ENCODE data around the gene MAGI1.

The MAGI1 gene

DNA sequence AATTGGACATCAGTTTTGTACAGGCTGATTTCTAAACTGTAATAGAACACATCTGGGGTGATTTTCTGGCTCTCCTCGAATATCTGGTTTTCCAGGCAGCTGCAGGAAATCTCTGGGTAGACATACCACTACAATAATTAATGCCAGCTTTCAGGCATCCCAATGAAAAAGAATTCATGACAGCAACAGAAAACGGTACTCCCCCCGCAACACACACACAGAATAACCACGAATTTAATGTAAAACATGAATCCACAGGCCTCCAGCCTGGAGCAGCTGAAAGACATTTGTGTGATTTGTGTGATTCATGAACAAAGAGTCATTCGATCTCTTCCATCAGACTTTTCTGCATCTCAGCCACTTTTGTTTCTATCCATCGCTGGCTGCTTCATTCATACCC is 262.2 kb downstream of the MAGI1 start:
- Histone ChIP-seq H3K56ac (ENCODE audit: low read length) (no peak overlapping the region), H2BK15ac (replicated peaks; ENCODE audit: low read depth) (no peak overlapping the region), H3K36me3 (ENCODE audit: control insufficient read depth, insufficient read depth, low read length) (no peaks in the 10 kb centered on the region), H2BK120ac (ENCODE audit: low read depth, low read length) (no peak overlapping the region), H3K18ac (ENCODE audit: low read length) (no peak overlapping the region), H3K4me2 (ENCODE audit: low read length) (no peak overlapping the region), H3K23ac (ENCODE audit: low read length) (no peak overlapping the region), H3K27me3 (ENCODE audit: insufficient read depth, low read length, poor library complexity) (no peaks in the 10 kb centered on the region), H3K4me3 (ENCODE audit: low read length) (no peak overlapping the region), H4K8ac (ENCODE audit: low read depth, low read length) (no peak overlapping the region), H3K4me1 (ENCODE audit: control insufficient read depth, low read depth, low read length) (no peaks in the 10 kb centered on the region), H2BK5ac (ENCODE audit: low read length) (no peak overlapping the region), H3K27ac (ENCODE audit: low read depth, low read length) (no peak overlapping the region), H3K79me2 (ENCODE audit: control insufficient read depth, insufficient read depth, low read length) (no peaks in the 10 kb centered on the region), H2AK5ac (ENCODE audit: low read length) (no peak overlapping the region), H3K79me1 (ENCODE audit: low read length) (peaks cover 2% of the 10 kb centered on the region), H3K4ac (ENCODE audit: low read depth, low read length) (no peak overlapping the region), H3K9ac (ENCODE audit: low read length) (no peak overlapping the region), H4K5ac (ENCODE audit: low read length) (no peak overlapping the region)
- whole genome bisulfite sequencing (ENCODE audit: extremely low coverage, insufficient coverage, low lambda C conversion rate): no CpG with 5 or more reads among the region's 6 CpGs
- no peak for DNase-seq

DNA sequence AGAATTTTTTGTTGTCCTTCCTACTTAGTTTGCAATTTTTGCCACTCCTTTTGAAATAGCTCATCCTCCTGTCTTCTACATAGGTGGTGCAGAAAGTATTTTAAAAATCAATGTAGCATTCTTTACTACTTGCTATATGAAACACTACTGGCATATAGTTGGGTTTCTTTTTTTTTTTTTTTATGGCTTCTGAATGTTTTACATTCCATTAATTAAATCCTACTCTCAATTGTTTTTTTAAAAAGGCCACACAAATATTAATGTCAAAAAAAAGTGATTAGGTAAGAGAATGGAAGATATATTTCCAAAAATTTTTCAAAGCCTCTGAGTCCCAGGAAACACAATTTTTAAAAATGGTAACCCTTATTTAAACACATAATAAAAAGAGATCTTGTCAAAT is 262.6 kb downstream of the MAGI1 start:
- Histone ChIP-seq H2BK15ac (replicated peaks; ENCODE audit: low read depth) (no peak overlapping the region), H3K23ac (ENCODE audit: low read length) (no peak overlapping the region), H3K4me3 (ENCODE audit: low read length) (no peak overlapping the region), H3K79me1 (ENCODE audit: low read length) (peaks cover 2% of the 10 kb centered on the region), H4K8ac (ENCODE audit: low read depth, low read length) (no peak overlapping the region), H2AK5ac (ENCODE audit: low read length) (no peak overlapping the region), H3K4me1 (ENCODE audit: control insufficient read depth, low read depth, low read length) (no peaks in the 10 kb centered on the region), H3K27me3 (ENCODE audit: insufficient read depth, low read length, poor library complexity) (no peaks in the 10 kb centered on the region), H3K4me2 (ENCODE audit: low read length) (no peak overlapping the region), H3K27ac (ENCODE audit: low read depth, low read length) (no peak overlapping the region), H2BK120ac (ENCODE audit: low read depth, low read length) (no peak overlapping the region), H4K5ac (ENCODE audit: low read length) (no peak overlapping the region), H3K56ac (ENCODE audit: low read length) (no peak overlapping the region), H2BK5ac (ENCODE audit: low read length) (no peak overlapping the region), H3K9ac (ENCODE audit: low read length) (no peak overlapping the region), H3K79me2 (ENCODE audit: control insufficient read depth, insufficient read depth, low read length) (no peaks in the 10 kb centered on the region), H3K36me3 (ENCODE audit: control insufficient read depth, insufficient read depth, low read length) (no peaks in the 10 kb centered on the region), H3K4ac (ENCODE audit: low read depth, low read length) (no peak overlapping the region), H3K18ac (ENCODE audit: low read length) (no peak overlapping the region)
- DNase-seq: no peak

DNA sequence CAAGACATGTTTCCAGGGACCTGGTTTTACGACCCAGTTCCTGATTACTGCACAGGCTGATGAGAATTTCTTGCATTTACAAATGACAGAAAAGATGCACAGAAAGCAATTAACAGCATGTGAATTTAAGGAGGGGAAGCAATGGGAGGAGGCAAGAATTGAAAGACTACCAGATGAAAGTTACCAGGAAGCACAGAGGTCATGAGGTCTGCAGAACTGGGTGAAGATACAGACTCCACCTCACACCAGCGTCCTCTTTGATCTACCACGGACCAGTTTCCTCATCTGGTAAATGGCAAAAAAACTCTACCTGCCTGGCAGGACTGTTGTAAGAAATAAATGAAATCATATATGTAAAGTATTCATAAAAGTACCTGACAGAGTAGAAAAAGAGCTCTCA is 266.0 kb downstream of the MAGI1 start:
- H3K4ac ChIP-seq (ENCODE audit: low read depth, low read length): no peak overlapping the region
- no peak overlapping the region for H4K8ac ChIP-seq (ENCODE audit: low read depth, low read length)
- no peak overlapping the region for H3K23ac ChIP-seq (ENCODE audit: low read length)
- no peaks in the 10 kb centered on the region for H3K79me2 ChIP-seq (ENCODE audit: control insufficient read depth, insufficient read depth, low read length)
- no CpG with 5 or more reads among the region's 3 CpGs for WGBS (ENCODE audit: extremely low coverage, insufficient coverage, low lambda C conversion rate)
- no peaks in the 10 kb centered on the region for H3K4me1 ChIP-seq (ENCODE audit: control insufficient read depth, low read depth, low read length)
- H3K18ac ChIP-seq (ENCODE audit: low read length): no peak overlapping the region
- DNase-seq: no peak
- H3K4me3 ChIP-seq (ENCODE audit: low read length): no peak overlapping the region
- no peak overlapping the region for H3K4me2 ChIP-seq (ENCODE audit: low read length)
- H3K56ac ChIP-seq (ENCODE audit: low read length): no peak overlapping the region
- H3K9ac ChIP-seq (ENCODE audit: low read length): no peak overlapping the region
- H3K79me1 ChIP-seq (ENCODE audit: low read length): peaks cover 3% of the 10 kb centered on the region
- no peak overlapping the region for H2BK15ac ChIP-seq (replicated peaks; ENCODE audit: low read depth)
- no peak overlapping the region for H3K27ac ChIP-seq (ENCODE audit: low read depth, low read length)
- H2AK5ac ChIP-seq (ENCODE audit: low read length): no peak overlapping the region
- H4K5ac ChIP-seq (ENCODE audit: low read length): no peak overlapping the region
- no peaks in the 10 kb centered on the region for H3K27me3 ChIP-seq (ENCODE audit: insufficient read depth, low read length, poor library complexity)
- H2BK5ac ChIP-seq (ENCODE audit: low read length): no peak overlapping the region
- no peaks in the 10 kb centered on the region for H3K36me3 ChIP-seq (ENCODE audit: control insufficient read depth, insufficient read depth, low read length)
- H2BK120ac ChIP-seq (ENCODE audit: low read depth, low read length): no peak overlapping the region

DNA sequence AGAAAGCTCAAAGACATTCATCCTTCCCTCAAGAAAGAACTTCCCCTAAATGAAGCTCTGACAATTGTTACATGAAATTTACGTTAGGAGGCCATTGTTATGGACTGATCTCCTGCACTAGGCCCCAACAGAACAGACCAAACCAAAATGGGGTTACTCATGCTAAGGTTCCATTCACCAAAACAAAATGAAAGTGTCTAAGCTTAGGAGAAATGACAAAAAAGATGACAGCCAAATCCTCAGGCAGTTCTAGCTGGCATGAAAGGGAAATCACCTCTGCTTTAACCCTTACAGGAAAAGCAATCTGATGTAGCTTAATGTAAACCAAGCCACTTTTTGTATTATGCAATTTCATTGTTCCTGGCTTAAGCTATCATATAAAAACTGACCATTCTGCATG is 271.2 kb downstream of the MAGI1 start:
- Histone ChIP-seq H3K4me3 (ENCODE audit: low read length) (no peak overlapping the region), H4K8ac (ENCODE audit: low read depth, low read length) (no peak overlapping the region), H3K4me1 (ENCODE audit: control insufficient read depth, low read depth, low read length) (no peaks in the 10 kb centered on the region), H2BK15ac (replicated peaks; ENCODE audit: low read depth) (no peak overlapping the region), H2BK5ac (ENCODE audit: low read length) (no peak overlapping the region), H3K36me3 (ENCODE audit: control insufficient read depth, insufficient read depth, low read length) (no peaks in the 10 kb centered on the region), H3K56ac (ENCODE audit: low read length) (no peak overlapping the region), H4K5ac (ENCODE audit: low read length) (no peak overlapping the region), H3K18ac (ENCODE audit: low read length) (no peak overlapping the region), H3K79me1 (ENCODE audit: low read length) (peaks cover 2% of the 10 kb centered on the region), H3K9ac (ENCODE audit: low read length) (no peak overlapping the region), H3K27ac (ENCODE audit: low read depth, low read length) (no peak overlapping the region), H3K79me2 (ENCODE audit: control insufficient read depth, insufficient read depth, low read length) (no peaks in the 10 kb centered on the region), H2BK120ac (ENCODE audit: low read depth, low read length) (no peak overlapping the region), H2AK5ac (ENCODE audit: low read length) (no peak overlapping the region), H3K27me3 (ENCODE audit: insufficient read depth, low read length, poor library complexity) (no peaks in the 10 kb centered on the region), H3K23ac (ENCODE audit: low read length) (no peak overlapping the region), H3K4ac (ENCODE audit: low read depth, low read length) (no peak overlapping the region), H3K4me2 (ENCODE audit: low read length) (no peak overlapping the region)
- DNase-seq: no peak
- WGBS (ENCODE audit: extremely low coverage, insufficient coverage, low lambda C conversion rate): no CpG with 5 or more reads among the region's 1 CpG

DNA sequence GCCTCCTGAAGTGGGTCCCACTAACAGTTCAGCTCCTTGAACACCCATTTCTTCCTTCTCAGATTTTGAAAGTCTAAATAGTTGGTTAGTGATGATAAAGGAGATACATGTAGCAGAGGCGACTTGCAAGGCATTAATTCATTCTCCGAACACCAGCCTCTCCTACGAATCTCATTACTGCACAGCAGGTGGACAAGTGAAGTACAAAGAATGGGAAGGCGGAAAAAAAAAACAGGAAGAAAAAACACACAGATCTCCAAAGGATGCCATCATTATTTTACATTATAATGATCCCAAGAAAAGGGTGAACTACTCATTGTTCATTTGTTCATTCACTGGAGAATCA is 276.5 kb downstream of the MAGI1 start:
- Histone ChIP-seq H2BK5ac (ENCODE audit: low read length) (no peak overlapping the region), H3K27me3 (ENCODE audit: insufficient read depth, low read length, poor library complexity) (no peaks in the 10 kb centered on the region), H3K18ac (ENCODE audit: low read length) (no peak overlapping the region), H4K5ac (ENCODE audit: low read length) (no peak overlapping the region), H3K56ac (ENCODE audit: low read length) (no peak overlapping the region), H2AK5ac (ENCODE audit: low read length) (no peak overlapping the region), H3K79me2 (ENCODE audit: control insufficient read depth, insufficient read depth, low read length) (no peaks in the 10 kb centered on the region), H3K4me1 (ENCODE audit: control insufficient read depth, low read depth, low read length) (peaks cover 2% of the 10 kb centered on the region), H3K4me3 (ENCODE audit: low read length) (no peak overlapping the region), H4K8ac (ENCODE audit: low read depth, low read length) (no peak overlapping the region), H3K27ac (ENCODE audit: low read depth, low read length) (no peak overlapping the region), H3K4ac (ENCODE audit: low read depth, low read length) (no peak overlapping the region), H2BK120ac (ENCODE audit: low read depth, low read length) (no peak overlapping the region), H3K23ac (ENCODE audit: low read length) (no peak overlapping the region), H3K4me2 (ENCODE audit: low read length) (no peak overlapping the region), H3K79me1 (ENCODE audit: low read length) (no peaks in the 10 kb centered on the region), H2BK15ac (replicated peaks; ENCODE audit: low read depth) (no peak overlapping the region), H3K36me3 (ENCODE audit: control insufficient read depth, insufficient read depth, low read length) (no peaks in the 10 kb centered on the region), H3K9ac (ENCODE audit: low read length) (no peak overlapping the region)
- no peak for DNase-seq
- no CpG with 5 or more reads among the region's 4 CpGs for WGBS (ENCODE audit: extremely low coverage, insufficient coverage, low lambda C conversion rate)

DNA sequence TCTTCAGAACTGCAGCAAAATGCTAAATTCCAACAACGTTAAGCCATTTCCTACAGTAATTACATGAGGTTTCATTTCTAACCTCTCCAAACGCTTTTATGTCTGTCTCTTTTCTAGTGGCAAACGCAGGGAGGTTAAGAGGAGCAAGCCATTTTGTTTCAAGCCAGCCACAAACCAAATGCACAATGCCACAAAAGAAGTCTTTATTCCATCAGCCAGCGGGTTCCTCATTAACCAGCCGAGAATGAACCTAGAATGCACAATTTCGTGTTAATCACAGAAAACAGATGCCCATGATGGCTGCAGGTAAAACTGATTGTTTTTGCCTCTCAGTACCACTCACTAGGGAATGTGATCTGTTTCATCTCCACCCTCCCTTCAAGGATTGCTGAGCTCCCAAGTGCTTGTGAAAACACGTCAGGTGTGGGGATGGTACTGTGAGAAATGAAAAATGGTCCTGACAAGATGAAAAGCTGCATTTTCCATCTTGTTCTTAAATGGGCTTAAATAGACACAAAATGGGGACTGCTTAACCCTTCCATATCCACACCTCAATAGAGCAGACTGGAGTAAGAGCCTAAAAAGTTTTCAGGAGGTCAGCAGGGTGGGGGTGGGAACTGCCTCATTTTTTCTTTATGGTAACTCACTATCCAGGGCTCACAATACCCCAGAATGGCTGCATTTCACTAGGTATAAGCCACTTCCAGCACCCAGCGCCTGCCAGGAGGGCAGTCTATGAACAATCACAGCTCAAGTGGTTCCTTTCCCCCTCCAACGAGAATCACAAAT is 277.1 kb downstream of the MAGI1 start:
- H3K27ac ChIP-seq (ENCODE audit: low read depth, low read length): no peak overlapping the region

More for the DNA sequence above, 277.1 kb downstream of the MAGI1 start:
- Histone ChIP-seq H2AK5ac (ENCODE audit: low read length) (no peak overlapping the region), H3K4me1 (ENCODE audit: control insufficient read depth, low read depth, low read length) (peaks cover 2% of the 10 kb centered on the region), H3K79me1 (ENCODE audit: low read length) (no peaks in the 10 kb centered on the region), H3K79me2 (ENCODE audit: control insufficient read depth, insufficient read depth, low read length) (no peaks in the 10 kb centered on the region), H3K4me2 (ENCODE audit: low read length) (no peak overlapping the region), H3K4ac (ENCODE audit: low read depth, low read length) (no peak overlapping the region), H3K9ac (ENCODE audit: low read length) (no peak overlapping the region), H3K36me3 (ENCODE audit: control insufficient read depth, insufficient read depth, low read length) (no peaks in the 10 kb centered on the region), H4K5ac (ENCODE audit: low read length) (no peak overlapping the region), H3K23ac (ENCODE audit: low read length) (no peak overlapping the region), H3K4me3 (ENCODE audit: low read length) (no peak overlapping the region), H2BK15ac (replicated peaks; ENCODE audit: low read depth) (no peak overlapping the region), H2BK5ac (ENCODE audit: low read length) (no peak overlapping the region), H3K18ac (ENCODE audit: low read length) (no peak overlapping the region), H3K56ac (ENCODE audit: low read length) (no peak overlapping the region), H4K8ac (ENCODE audit: low read depth, low read length) (no peak overlapping the region), H3K27me3 (ENCODE audit: insufficient read depth, low read length, poor library complexity) (no peaks in the 10 kb centered on the region), H2BK120ac (ENCODE audit: low read depth, low read length) (no peak overlapping the region)
- DNase-seq: no peak
- WGBS (ENCODE audit: extremely low coverage, insufficient coverage, low lambda C conversion rate): no CpG with 5 or more reads among the region's 9 CpGs

Measured in mesendoderm (in vitro differentiated cells).